Common myeloid progenitor, CD34-positive (primary cell): ENCODE results near the gene LAIR2.

Experiments
- CTCF ChIA-PET: fragments of 350-600 bp; sonication (Branson Sonifier 250); formaldehyde crosslinking; loops from one replicate; lab custom pipeline; 2021; ENCODE audit warnings: antibody characterized with exemption; lab: Charles Lee
- POLR2A ChIA-PET: fragments of 350-600 bp; sonication (Branson Sonifier 250); formaldehyde crosslinking; loops from one replicate; lab custom pipeline; 2021; ENCODE audit warnings: antibody characterized with exemption; lab: Charles Lee
- DNase-seq, 3 donors: peaks; one replicate each; pipeline versions ENCODE4 v3.0.0 to v3.0.0-alpha.2; 2013
- H3K27ac ChIP-seq, 2 experiments: 1 replicate in 1 of 2; 2 replicates in 1 of 2; pipeline ENCODE4 v1.7.0; 2013; ENCODE audit warnings: inconsistent platforms in 2 of 2, low read length in 2 of 2, mild to moderate bottlenecking in 2 of 2, low read depth in 1 of 2, moderate library complexity in 1 of 2; ENCODE audit not compliant: severe bottlenecking in 2 of 2, insufficient read depth in 1 of 2, poor library complexity in 1 of 2
- H3K27me3 ChIP-seq, 5 experiments: replicated peaks in 2 of 5; 1 replicate in 3 of 5; 2 replicates in 2 of 5; pipeline versions ENCODE4 v1.6.1 to v1.7.0; 2013; ENCODE audit warnings: low read length in 4 of 5, mild to moderate bottlenecking in 2 of 5, moderate library complexity in 2 of 5, inconsistent platforms in 1 of 5; ENCODE audit not compliant: insufficient read depth in 5 of 5, control insufficient read depth in 4 of 5
- H3K36me3 ChIP-seq, 4 experiments: 1 replicate in 2 of 4; 2 replicates in 2 of 4; pipeline versions ENCODE4 v1.6.1 to v1.7.0; 2013; ENCODE audit warnings: low read length in 3 of 4, control low read depth in 1 of 4, mild to moderate bottlenecking in 1 of 4; ENCODE audit not compliant: control insufficient read depth in 4 of 4, insufficient read depth in 4 of 4
- H3K4me1 ChIP-seq, 4 experiments: 1 replicate in 3 of 4; 2 replicates in 1 of 4; pipeline versions ENCODE4 v1.6.1 to v1.7.1; 2013; ENCODE audit warnings: low read length in 3 of 4, mild to moderate bottlenecking in 3 of 4, control low read depth in 1 of 4, inconsistent platforms in 1 of 4, moderate library complexity in 1 of 4; ENCODE audit not compliant: control insufficient read depth in 4 of 4, insufficient read depth in 4 of 4; ENCODE audit errors: control extremely low read depth in 1 of 4
- H3K4me3 ChIP-seq, 7 experiments: 1 replicate in 4 of 7; 2 replicates in 3 of 7; pipeline versions ENCODE4 v1.5.1 to v1.7.0; 2013; ENCODE audit warnings: mild to moderate bottlenecking in 7 of 7, low read length in 6 of 7, moderate library complexity in 6 of 7, inconsistent platforms in 2 of 7, low read depth in 2 of 7, control low read depth in 1 of 7; ENCODE audit not compliant: insufficient read depth in 4 of 7, control insufficient read depth in 1 of 7; ENCODE audit errors: extremely low read depth in 1 of 7
- H3K9me3 ChIP-seq, 5 experiments: 1 replicate in 4 of 5; 2 replicates in 1 of 5; pipeline versions ENCODE4 v1.6.1 to v1.7.1; 2013; ENCODE audit warnings: low read length in 4 of 5, mild to moderate bottlenecking in 2 of 5, inconsistent platforms in 1 of 5, low read depth in 1 of 5, moderate library complexity in 1 of 5; ENCODE audit not compliant: control insufficient read depth in 4 of 5, insufficient read depth in 2 of 5; ENCODE audit errors: control extremely low read depth in 1 of 5
- WGBS: methylation state at CpG from one replicate; pipeline ENCODE4 v1.1.5; 2013; ENCODE audit not compliant: insufficient coverage; 5-methylcytosine and 5-hydroxymethylcytosine counted together

Gene LAIR2

DNA sequence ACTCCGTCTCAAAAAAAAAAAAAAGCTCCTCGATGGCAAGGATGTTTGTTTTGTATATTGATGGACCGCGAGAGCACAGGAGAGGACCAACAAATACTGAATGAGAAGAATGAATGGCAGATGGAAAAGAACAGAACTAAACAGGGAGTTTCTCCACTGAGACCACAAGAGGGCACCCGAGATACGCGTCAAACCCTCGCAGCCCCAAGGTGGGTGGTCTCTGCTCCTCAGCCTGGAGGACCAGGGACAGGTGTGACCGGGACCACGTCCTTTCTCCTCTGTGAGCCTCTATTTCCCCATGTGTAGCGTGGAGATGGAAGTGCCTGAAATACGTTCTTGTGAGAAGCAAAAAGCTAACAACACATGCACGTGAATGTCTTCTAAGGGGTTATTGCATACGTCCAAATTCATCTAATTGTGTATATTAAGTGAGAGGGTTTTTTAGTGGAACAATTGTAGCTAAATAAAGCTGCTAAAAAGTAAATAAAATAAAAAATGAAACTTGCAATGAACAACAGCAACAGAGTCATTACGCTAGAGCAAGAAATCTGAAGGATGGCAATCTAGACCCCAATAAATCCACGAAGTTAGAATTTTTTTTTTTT lies 21.2 kb upstream of the LAIR2 start:
- H3K4me1 ChIP-seq: peaks cover 4 to 23% (median 17%) of the 10 kb centered on the region in 4 experiments
- no peak overlapping the region for H3K4me3 ChIP-seq
- 19% methylated on average over 10 of the region's 16 CpGs for WGBS
- H3K9me3 ChIP-seq: no peaks in the 10 kb centered on the region
- H3K27ac ChIP-seq: no peak overlapping the region
- H3K27me3 ChIP-seq: peaks cover 0 to 11% (median 2%) of the 10 kb centered on the region in 5 experiments
- POLR2A ChIA-PET: no interaction called here
- DNase-seq: peak; percentile 64 to 67 (median 65)
- CTCF ChIA-PET: interaction anchor here (0.7 to 2.3 kb wide), 15 partner anchors 34 to 198 kb away, joined by 3 to 13 read pairs (median 3); no protein-coding TSS in a partner anchor
- H3K36me3 ChIP-seq: no peaks in the 10 kb centered on the region

DNA sequence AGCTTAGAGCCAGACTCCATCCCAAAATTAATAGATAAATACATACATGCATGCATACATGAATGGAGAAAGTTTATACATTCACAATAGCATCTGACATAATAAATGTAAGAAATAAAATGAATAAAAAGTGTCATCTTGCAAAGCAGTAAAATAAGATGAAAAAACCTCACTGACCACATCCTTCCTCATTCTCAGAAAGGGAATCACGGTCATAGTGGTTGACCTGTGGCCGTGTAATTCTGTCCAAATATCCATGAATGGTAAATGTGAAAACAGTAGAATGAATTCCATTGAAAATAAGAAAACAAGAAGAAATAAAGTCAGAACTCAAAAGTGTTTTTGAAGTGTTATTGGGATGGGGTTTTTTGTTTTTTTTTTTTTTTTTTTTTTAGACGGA lies 19.7 kb upstream of the LAIR2 start:
- peak; percentile 50 to 89 (median 87) for DNase-seq
- CTCF ChIA-PET: interaction anchor here (0.6 to 2.3 kb wide), 2 partner anchors 170 to 192 kb away, joined by 3 to 11 read pairs; no protein-coding TSS in a partner anchor
- Histone ChIP-seq H3K9me3 (no peaks in the 10 kb centered on the region), H3K27me3 (peaks cover 0 to 11% (median 0%) of the 10 kb centered on the region in 5 experiments), H3K27ac (no peak overlapping the region), H3K36me3 (no peaks in the 10 kb centered on the region), H3K4me3 (peak overlapping the region in 1 of 7 experiments; percentile 16), H3K4me1 (peaks cover 4 to 23% (median 17%) of the 10 kb centered on the region in 4 experiments)
- POLR2A ChIA-PET: no interaction called here
- no CpG with 5 or more reads among the region's 3 CpGs for WGBS

DNA sequence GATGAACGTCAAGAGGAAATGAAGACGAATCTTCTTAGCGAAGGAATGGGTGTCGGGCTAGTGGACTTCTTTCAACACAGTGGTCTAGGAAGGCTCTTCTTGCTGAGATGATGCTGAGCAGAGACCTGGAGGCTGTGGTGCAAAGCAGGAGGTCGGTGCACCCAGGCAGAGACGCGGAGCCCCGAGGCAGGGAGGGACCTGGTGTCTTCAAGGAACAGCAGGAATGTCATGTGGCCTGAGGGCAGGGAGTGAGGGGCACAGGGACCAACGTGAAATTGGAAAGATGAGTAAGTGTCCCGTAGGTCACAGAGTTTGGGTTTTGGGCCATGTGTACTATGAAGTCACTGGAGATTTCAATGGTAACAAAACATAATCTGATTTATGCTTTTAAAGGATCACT lies 18.2 kb upstream of the LAIR2 start:
- peaks cover 0 to 14% (median 0%) of the 10 kb centered on the region in 5 experiments for H3K27me3 ChIP-seq
- ChIA-PET POLR2A (no interaction called here), CTCF (interaction anchor here (1.3 to 1.4 kb wide), 2 partner anchors 9 to 190 kb away, joined by 4 read pairs; no protein-coding TSS in a partner anchor)
- WGBS: 79% methylated on average over 7 of the region's 10 CpGs
- no peak for DNase-seq
- no peak overlapping the region for H3K4me3 ChIP-seq
- peaks cover 4 to 22% (median 17%) of the 10 kb centered on the region in 4 experiments for H3K4me1 ChIP-seq
- no peaks in the 10 kb centered on the region for H3K9me3 ChIP-seq
- no peak overlapping the region for H3K27ac ChIP-seq
- H3K36me3 ChIP-seq: no peaks in the 10 kb centered on the region

DNA sequence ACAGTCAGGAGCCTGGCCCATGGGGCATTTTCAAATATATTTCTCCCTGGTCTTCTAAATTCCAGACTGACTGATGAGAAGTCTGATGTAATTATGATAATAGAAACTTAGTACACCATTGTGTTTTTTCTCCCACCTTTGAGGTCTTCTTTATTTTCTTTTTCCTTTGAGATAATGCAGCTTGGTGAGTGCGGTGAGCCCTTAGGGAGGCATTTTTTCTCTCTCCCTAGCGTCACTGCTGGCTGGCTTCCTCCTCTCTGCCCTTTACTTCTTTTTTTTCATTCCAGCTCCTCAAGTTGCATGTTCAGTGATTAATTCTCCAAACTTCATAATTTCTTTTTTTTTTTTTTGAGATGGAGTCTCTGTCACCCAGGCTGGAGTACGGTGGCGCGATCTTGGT lies 16.8 kb upstream of the LAIR2 start:
- CTCF ChIA-PET: interaction anchor here (0.7 to 1.4 kb wide), 3 partner anchors 8 to 188 kb away, joined by 3 to 4 read pairs (median 4); no protein-coding TSS in a partner anchor
- POLR2A ChIA-PET: no interaction called here
- H3K27me3 ChIP-seq: peaks cover 0 to 22% (median 3%) of the 10 kb centered on the region in 5 experiments
- WGBS: 64% methylated on average over 3 of the region's 5 CpGs
- DNase-seq: peak in 1 of 3 donors; percentile 33
- peaks cover 4 to 8% (median 6%) of the 10 kb centered on the region in 4 experiments for H3K4me1 ChIP-seq
- H3K9me3 ChIP-seq: no peaks in the 10 kb centered on the region
- no peak overlapping the region for H3K27ac ChIP-seq
- H3K36me3 ChIP-seq: no peaks in the 10 kb centered on the region
- no peak overlapping the region for H3K4me3 ChIP-seq

DNA sequence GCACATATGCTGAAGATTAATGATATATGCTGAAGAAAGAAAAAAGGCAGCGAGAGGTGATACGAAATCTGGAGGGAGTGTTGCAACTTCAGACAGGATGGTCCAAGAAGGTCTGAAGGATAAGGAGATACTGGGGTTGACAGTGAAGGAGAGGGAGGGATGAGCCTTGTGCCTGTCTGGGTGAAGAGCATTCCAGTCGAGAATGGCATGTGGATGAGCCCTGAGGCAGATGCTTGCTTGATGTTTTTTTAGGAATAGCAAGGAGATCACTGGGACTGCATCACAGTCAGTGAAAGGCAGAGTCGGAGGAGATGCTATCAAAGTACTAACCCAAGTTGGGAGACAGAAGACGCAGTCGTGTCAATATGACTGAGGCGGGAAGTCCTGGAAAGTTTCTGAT lies 13.3 kb upstream of the LAIR2 start:
- no peaks in the 10 kb centered on the region for H3K36me3 ChIP-seq
- no peaks in the 10 kb centered on the region for H3K9me3 ChIP-seq
- ChIA-PET CTCF (no interaction called here), POLR2A (no interaction called here)
- H3K4me3 ChIP-seq: no peak overlapping the region
- no peak overlapping the region for H3K27ac ChIP-seq
- no peaks in the 10 kb centered on the region for H3K4me1 ChIP-seq
- WGBS: 81% methylated on average over 7 of the region's 7 CpGs
- H3K27me3 ChIP-seq: peaks cover 0 to 25% (median 12%) of the 10 kb centered on the region in 5 experiments
- DNase-seq: no peak

DNA sequence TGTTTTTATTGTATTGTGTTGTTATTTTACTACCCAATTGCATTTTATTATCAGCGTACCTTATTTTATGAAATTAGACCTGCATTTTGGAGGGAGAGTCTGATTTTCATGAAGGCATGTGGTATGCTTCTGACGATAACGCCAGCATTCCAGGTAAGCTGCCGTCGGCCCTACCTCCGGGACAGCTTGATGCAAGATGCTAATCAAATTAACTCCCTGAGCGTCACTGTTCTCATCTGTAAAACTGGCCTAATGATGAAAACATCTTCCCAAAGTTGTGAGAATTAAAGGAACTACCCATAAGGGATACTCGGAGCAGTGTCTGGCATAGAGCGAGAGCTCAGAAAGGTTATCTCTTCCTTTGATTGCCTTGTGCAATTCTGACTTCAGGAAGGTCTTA lies 12.9 kb upstream of the LAIR2 start:
- H3K27me3 ChIP-seq: peaks cover 0 to 23% (median 12%) of the 10 kb centered on the region in 5 experiments

DNA sequence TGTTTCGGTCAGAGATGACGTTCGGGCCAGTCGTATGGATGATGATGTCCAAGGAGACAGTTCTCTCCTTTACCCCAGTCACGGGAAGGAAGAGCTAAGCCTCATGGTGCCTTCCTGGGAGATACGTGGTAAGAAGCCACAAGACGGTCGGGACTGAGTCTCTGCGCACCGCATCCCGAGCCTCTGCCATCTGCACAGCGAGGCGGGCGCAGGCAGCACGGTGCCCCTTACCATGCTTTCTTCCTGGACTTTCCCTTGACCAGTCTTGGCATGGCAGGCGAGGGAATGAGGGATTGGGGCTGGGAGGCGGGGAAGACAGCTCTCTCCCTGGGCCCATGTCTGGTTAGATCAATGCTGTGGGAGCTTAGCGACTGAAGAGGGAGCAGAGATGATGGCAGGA lies 10.1 kb upstream of the LAIR2 start:
- ChIA-PET POLR2A (no interaction called here), CTCF (no interaction called here)
- Histone ChIP-seq H3K27ac (no peak overlapping the region), H3K27me3 (peaks cover 0 to 24% (median 12%) of the 10 kb centered on the region in 5 experiments), H3K9me3 (no peaks in the 10 kb centered on the region), H3K4me1 (no peaks in the 10 kb centered on the region), H3K36me3 (no peaks in the 10 kb centered on the region), H3K4me3 (no peak overlapping the region)
- WGBS: 87% methylated on average over 13 of the region's 18 CpGs
- DNase-seq: no peak

More for the DNA sequence above, 12.9 kb upstream of the LAIR2 start:
- Histone ChIP-seq H3K27ac (no peak overlapping the region), H3K36me3 (no peaks in the 10 kb centered on the region), H3K4me1 (no peaks in the 10 kb centered on the region), H3K9me3 (no peaks in the 10 kb centered on the region), H3K4me3 (no peak overlapping the region)
- ChIA-PET POLR2A (no interaction called here), CTCF (no interaction called here)
- WGBS: 69% methylated on average over 8 of the region's 9 CpGs
- DNase-seq: no peak
